Measurements from ENCODE around the gene ETS1. TPM values are rescaled to one million over a fixed set of nuclear protein-coding genes. Genes with fewer than 3 reads are reported as not detected.

Gene ETS1
- total RNA-seq, 1 experiment from 2014 or later, result 82.0 TPM

DNA sequence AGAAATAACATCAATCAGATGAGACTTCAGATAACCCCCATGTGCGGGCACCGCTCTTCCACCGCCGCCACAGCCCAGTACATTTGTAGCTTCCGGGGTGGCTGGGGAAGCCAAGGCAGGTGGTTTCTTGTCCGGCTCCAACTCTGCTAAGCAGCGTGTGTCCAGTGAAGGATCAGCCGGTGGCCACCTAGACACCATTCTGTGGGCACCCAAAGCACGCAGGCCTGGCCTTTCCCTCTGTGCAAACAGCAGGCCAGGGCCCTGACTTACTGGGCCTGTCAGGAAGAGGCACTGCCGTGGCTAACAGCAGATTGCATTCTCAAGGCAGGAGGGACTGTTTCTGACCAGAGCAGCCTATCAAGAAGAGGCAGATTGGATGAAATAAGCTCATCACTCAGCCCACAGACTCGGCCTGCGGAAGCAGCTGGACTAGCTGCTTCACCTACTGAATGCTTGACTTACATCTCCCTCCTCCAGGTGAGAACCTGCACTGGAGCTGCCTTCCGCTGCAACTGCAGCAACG is 74.8 kb downstream of the ETS1 start:
- POLR2A ChIA-PET, result interaction anchor here (0.8 to 1.7 kb wide), 2 partner anchors 9 to 15 kb away, joined by 3 to 6 read pairs; no protein-coding TSS in a partner anchor
- no peaks in the 10 kb centered on the region for H3K9me3 Mint-ChIP-seq (ENCODE audit: unreplicated experiment)
- TF ChIP-seq, protein P1, sequence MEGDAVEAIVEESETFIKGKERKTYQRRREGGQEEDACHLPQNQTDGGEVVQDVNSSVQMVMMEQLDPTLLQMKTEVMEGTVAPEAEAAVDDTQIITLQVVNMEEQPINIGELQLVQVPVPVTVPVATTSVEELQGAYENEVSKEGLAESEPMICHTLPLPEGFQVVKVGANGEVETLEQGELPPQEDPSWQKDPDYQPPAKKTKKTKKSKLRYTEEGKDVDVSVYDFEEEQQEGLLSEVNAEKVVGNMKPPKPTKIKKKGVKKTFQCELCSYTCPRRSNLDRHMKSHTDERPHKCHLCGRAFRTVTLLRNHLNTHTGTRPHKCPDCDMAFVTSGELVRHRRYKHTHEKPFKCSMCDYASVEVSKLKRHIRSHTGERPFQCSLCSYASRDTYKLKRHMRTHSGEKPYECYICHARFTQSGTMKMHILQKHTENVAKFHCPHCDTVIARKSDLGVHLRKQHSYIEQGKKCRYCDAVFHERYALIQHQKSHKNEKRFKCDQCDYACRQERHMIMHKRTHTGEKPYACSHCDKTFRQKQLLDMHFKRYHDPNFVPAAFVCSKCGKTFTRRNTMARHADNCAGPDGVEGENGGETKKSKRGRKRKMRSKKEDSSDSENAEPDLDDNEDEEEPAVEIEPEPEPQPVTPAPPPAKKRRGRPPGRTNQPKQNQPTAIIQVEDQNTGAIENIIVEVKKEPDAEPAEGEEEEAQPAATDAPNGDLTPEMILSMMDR (IDR thresholded peaks at IDR 0.05; ENCODE audit: unreplicated experiment), result no peak
- peaks cover 53% of the 10 kb centered on the region for H3K4me1 Mint-ChIP-seq (ENCODE audit: insufficient read depth, unreplicated experiment)
- CTCF ChIA-PET, result no interaction called here
- no peaks in the 10 kb centered on the region for H3K27me3 Mint-ChIP-seq (ENCODE audit: insufficient read depth, unreplicated experiment)
- no peak for DNase-seq (ENCODE audit: unreplicated experiment)
- H3K27ac Mint-ChIP-seq (ENCODE audit: low read depth, unreplicated experiment), result no peak overlapping the region
- H3K4me3 Mint-ChIP-seq (ENCODE audit: unreplicated experiment), result no peak overlapping the region
- H3K36me3 Mint-ChIP-seq (ENCODE audit: insufficient read depth, unreplicated experiment), result peaks cover 18% of the 10 kb centered on the region
- intact Hi-C loops (cut with micrococcal nuclease), result no loop called here
- no TSS peak for BruUV-seq (replicated peaks)

- Mint-ChIP-seq H3K27ac (ENCODE audit: low read depth, unreplicated experiment) (no peak overlapping the region), H3K27me3 (ENCODE audit: insufficient read depth, unreplicated experiment) (no peaks in the 10 kb centered on the region), H3K4me1 (ENCODE audit: insufficient read depth, unreplicated experiment) (peaks cover 53% of the 10 kb centered on the region), H3K4me3 (ENCODE audit: unreplicated experiment) (no peak overlapping the region), H3K36me3 (ENCODE audit: insufficient read depth, unreplicated experiment) (peaks cover 18% of the 10 kb centered on the region), H3K9me3 (ENCODE audit: unreplicated experiment) (no peaks in the 10 kb centered on the region)
- BruUV-seq (replicated peaks), result no TSS peak
- intact Hi-C loops (cut with micrococcal nuclease), result no loop called here
- CTCF ChIA-PET, result interaction anchor here (5.3 kb wide), 1 partner anchor 8 kb away, joined by 35 read pairs; no protein-coding TSS in a partner anchor
- no peak for DNase-seq (ENCODE audit: unreplicated experiment)
- POLR2A ChIA-PET, result interaction anchor here (1.1 to 11.9 kb wide), 3 partner anchors 7 to 14 kb away, joined by 5 to 124 read pairs (median 6); no protein-coding TSS in a partner anchor
- TF ChIP-seq, protein P1 (IDR thresholded peaks at IDR 0.05; ENCODE audit: unreplicated experiment), result no peak
Measured at GRCh38 chr11:128511712-128512111, 75.6 kb downstream of the ETS1 start.

DNA sequence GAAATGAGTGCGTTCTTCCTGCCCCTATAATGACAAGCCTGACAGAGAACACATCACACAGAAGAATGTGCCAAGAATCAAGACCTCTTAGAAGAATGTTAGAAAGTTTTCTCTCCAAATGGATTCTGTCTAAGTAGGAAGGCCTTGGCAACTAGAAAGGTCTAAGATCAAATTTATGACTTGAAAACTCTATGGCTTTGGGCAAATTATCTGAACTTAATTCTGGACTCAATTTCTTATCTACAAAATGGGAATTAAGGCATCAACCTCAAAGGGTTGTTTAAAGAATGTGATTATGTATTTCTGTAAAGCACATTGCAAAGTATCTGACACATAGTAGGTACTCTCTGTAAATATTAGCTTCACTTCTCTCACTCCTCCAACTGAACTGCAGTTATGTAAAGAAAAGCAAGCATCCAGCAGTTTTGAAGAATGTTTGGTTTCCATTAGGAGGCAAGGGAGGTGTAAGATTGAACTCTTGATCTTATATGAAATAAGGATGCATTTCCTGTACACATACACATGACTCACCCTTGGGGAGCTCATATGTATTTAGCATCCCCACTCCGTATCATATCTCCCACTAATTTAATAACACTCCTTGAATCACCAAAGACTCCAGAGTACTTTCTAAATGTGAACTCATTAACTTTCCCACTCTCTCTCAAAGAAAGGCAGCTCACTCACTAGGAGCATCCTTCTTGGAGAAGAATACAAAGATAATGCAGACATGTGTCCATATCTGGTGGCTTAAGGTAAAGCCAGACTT is 77.6 kb downstream of the ETS1 start:
- BruUV-seq (replicated peaks), result no TSS peak
- ChIA-PET POLR2A (interaction anchor here (1.2 to 11.9 kb wide), 2 partner anchors 9 to 12 kb away, joined by 5 to 124 read pairs; no protein-coding TSS in a partner anchor), CTCF (interaction anchor here (0.7 to 5.3 kb wide), 3 partner anchors 10 to 352 kb away, joined by 4 to 35 read pairs (median 5); no protein-coding TSS in a partner anchor)
- intact Hi-C loops (cut with micrococcal nuclease), result loop anchor here (5.0 kb wide), 1 partner anchor 298 kb away; no protein-coding TSS in a partner anchor
- Mint-ChIP-seq H3K27me3 (ENCODE audit: insufficient read depth, unreplicated experiment) (no peaks in the 10 kb centered on the region), H3K9me3 (ENCODE audit: unreplicated experiment) (no peaks in the 10 kb centered on the region), H3K4me1 (ENCODE audit: insufficient read depth, unreplicated experiment) (peaks cover 50% of the 10 kb centered on the region), H3K36me3 (ENCODE audit: insufficient read depth, unreplicated experiment) (peaks cover 18% of the 10 kb centered on the region), H3K27ac (ENCODE audit: low read depth, unreplicated experiment) (peak overlapping the region; percentile 89), H3K4me3 (ENCODE audit: unreplicated experiment) (no peak overlapping the region)
- DNase-seq (ENCODE audit: unreplicated experiment), result no peak
- TF ChIP-seq, protein P1 (IDR thresholded peaks at IDR 0.05; ENCODE audit: unreplicated experiment), result no peak
